HG03469 (cell line): ENCODE data around the gene RNF227.

Experiments
- ATAC-seq: cut with Tn5 transposase; IDR thresholded peaks from one replicate; pipeline ENCODE4 v1.9.1; 2021; ENCODE audit warnings: mild to moderate bottlenecking, moderate library complexity, moderate number of reproducible peaks; ENCODE audit not compliant: unreplicated experiment

Gene RNF227

GRCh38 chr17:7930841-7931631 is 14.9 kb upstream of the RNF227 start:
- ATAC-seq = no peak

GRCh38 chr17:7929158-7930023 is 13.3 kb upstream of the RNF227 start, which contains the start of gene KCNAB3:
Gene KCNAB3, minus strand, starts transcription at chr17:7929856. Its CDS starts 421 bp downstream, at chr17:7929435.
- ATAC-seq = no peak

GRCh38 chr17:7927596-7927995 is 11.5 kb upstream of the RNF227 start:
- ATAC-seq = no peak

GRCh38 chr17:7922845-7923628 is 6.9 kb upstream of the RNF227 start:
- no peak for ATAC-seq

GRCh38 chr17:7922269-7922844 is 6.3 kb upstream of the RNF227 start:
- ATAC-seq = no peak

- no peak for ATAC-seq
These were observed 719 bp upstream of the RNF227 start for GRCh38 chr17:7916808-7917207.

- ATAC-seq = peak; percentile 16
These were observed 245 bp upstream of the RNF227 start for GRCh38 chr17:7916385-7916682.

- no peak for ATAC-seq
These were observed 894 bp downstream of the RNF227 start for GRCh38 chr17:7915179-7915610.

GRCh38 chr17:7912927-7913524 is 3.1 kb downstream of the RNF227 start:
- ATAC-seq = no peak

- no peak for ATAC-seq
These were observed 5.0 kb downstream of the RNF227 start for GRCh38 chr17:7911116-7911515.

- no peak for ATAC-seq
These were observed 5.4 kb downstream of the RNF227 start for GRCh38 chr17:7910711-7911110.

GRCh38 chr17:7910281-7910680 is 5.8 kb downstream of the RNF227 start:
- no peak for ATAC-seq

GRCh38 chr17:7909089-7909488 is 7.0 kb downstream of the RNF227 start:
- no peak for ATAC-seq

- ATAC-seq = no peak
These were observed 12.7 kb downstream of the RNF227 start for GRCh38 chr17:7903154-7904103.

GRCh38 chr17:7897773-7898172 is 18.3 kb downstream of the RNF227 start:
- ATAC-seq = no peak

- ATAC-seq = no peak
These were observed 19.0 kb downstream of the RNF227 start for GRCh38 chr17:7897090-7897489.

- no peak for ATAC-seq
These were observed 21.2 kb downstream of the RNF227 start for GRCh38 chr17:7894866-7895265.

GRCh38 chr17:7894226-7894625 is 21.9 kb downstream of the RNF227 start:
- no peak for ATAC-seq

GRCh38 chr17:7893187-7893880 is 22.8 kb downstream of the RNF227 start:
- ATAC-seq = no peak
